NT2/D1 (cell line): ENCODE data around the gene ELAVL3.

Experiments used
- DNase-seq: peaks from one replicate; pipeline ENCODE4 v3.0.0-alpha.2; 2011; ENCODE audit warnings: low read depth, low spot score
- H3K27me3 ChIP-seq: 2 replicates; pipeline ENCODE4 v1.6.0; 2011; ENCODE audit warnings: mild to moderate bottlenecking; ENCODE audit not compliant: insufficient read length, insufficient read depth
- H3K36me3 ChIP-seq: 2 replicates; pipeline ENCODE4 v1.6.1; 2011; ENCODE audit warnings: mild to moderate bottlenecking, low read length, mixed read lengths; ENCODE audit not compliant: insufficient read depth, insufficient read length
- H3K4me1 ChIP-seq: 2 replicates; pipeline ENCODE4 v1.5.1; 2011; ENCODE audit not compliant: insufficient read depth, insufficient read length
- H3K4me3 ChIP-seq: 2 replicates; pipeline ENCODE4 v1.5.1; 2011; ENCODE audit warnings: low read depth; ENCODE audit not compliant: insufficient read length
- H3K9ac ChIP-seq: 2 replicates; pipeline ENCODE4 v1.6.0; 2011; ENCODE audit warnings: low read depth; ENCODE audit not compliant: insufficient read length
- H3K9me3 ChIP-seq: 2 replicates; pipeline ENCODE4 v1.5.1; 2011; ENCODE audit warnings: mild to moderate bottlenecking, low read length; ENCODE audit not compliant: insufficient read depth
- SUZ12 ChIP-seq: IDR thresholded peaks from 2 replicates; pipeline ENCODE4 v1.6.1; 2011; ENCODE audit not compliant: insufficient read length, insufficient read depth; ENCODE audit errors: extremely low read depth
- YY1 ChIP-seq: IDR thresholded peaks from 2 replicates; pipeline ENCODE4 v1.6.1; 2011; ENCODE audit not compliant: insufficient read length, insufficient read depth
- ZNF274 ChIP-seq: IDR thresholded peaks from 2 replicates; pipeline ENCODE4 v1.6.1; 2011; ENCODE audit warnings: mild to moderate bottlenecking, low read depth, low read length

The ELAVL3 gene

DNA sequence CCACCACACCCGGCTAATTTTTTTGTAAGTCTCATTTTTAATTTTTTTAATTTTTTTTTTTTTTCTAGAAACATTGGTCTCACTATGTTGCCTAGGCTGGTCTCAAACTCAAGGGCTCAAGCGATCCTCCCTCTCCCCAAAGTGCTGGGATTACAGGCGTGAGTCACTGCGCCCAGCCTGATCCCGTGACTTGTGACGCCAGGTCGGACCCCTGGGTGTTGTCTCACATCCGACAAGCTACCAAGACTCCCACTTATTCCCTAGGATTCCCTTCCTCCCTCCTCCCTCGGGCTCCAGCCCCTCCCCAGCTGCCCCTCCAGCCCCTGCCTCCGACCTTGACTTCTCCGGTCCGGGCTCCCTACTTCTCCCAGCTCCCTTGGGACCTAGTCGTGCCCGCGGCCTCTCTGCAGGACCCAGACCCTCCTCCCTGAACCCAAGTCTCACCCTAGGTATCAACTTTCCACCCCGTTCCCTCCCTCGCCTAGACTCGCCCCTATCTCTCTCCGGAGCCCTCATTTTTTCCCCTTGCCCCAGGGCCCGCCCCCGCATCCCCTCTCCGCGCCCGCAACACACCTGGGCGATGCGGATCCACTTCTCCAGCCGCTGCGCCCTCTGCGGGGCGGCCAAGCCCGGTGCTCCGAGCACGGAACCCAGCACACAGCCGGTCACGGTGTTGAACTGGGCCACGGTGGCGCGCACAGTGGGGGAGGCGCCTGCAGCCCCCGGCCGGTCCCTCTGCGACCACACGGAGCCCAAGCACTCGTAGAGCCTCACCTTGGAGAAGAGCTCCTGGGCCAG is 74.8 kb downstream of the ELAVL3 start:
- H3K27me3 ChIP-seq: peaks cover 2% of the 10 kb centered on the region
- H3K9ac ChIP-seq: peak overlapping the region; percentile 17
- no peaks in the 10 kb centered on the region for H3K9me3 ChIP-seq
- no peaks in the 10 kb centered on the region for H3K36me3 ChIP-seq
- TF ChIP-seq ZNF274 (no peak), SUZ12 (no peak), YY1 (no peak)
- H3K4me3 ChIP-seq: peak overlapping the region; percentile 22
- peaks cover 5% of the 10 kb centered on the region for H3K4me1 ChIP-seq
- DNase-seq: no peak

DNA sequence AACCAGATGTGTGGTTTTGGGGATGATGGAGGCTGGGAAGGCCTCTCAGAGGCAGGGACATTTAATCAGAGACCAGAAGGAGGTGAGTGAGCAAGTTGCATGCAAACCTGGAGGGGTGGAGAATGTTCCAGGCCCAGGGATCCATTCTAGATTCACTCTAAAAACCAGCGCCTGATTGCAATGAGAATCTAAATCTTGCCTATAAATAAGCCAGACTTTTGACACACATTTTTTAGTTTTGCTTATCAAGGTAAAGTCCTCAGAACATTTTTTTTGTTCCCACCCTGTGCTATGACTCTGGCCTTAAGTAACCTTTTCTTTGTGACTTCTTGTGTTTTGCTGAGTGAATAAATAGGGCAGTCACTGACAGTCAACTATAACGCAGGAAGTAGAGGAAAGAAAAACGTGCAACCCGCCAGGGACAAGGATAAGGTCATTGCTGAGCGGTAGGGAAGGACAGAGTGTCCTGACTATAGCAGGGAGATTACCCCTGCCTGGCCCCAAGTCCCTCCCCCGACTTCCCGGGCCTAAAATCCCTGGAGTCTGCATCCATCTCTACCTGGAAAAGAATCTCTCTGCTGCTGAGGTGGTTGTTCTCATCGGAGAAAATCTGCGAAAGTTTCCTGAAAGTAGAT is 76.1 kb downstream of the ELAVL3 start:
- Histone ChIP-seq H3K9me3 (no peaks in the 10 kb centered on the region), H3K9ac (no peak overlapping the region), H3K4me1 (peaks cover 4% of the 10 kb centered on the region), H3K36me3 (no peaks in the 10 kb centered on the region), H3K27me3 (peaks cover 2% of the 10 kb centered on the region), H3K4me3 (no peak overlapping the region)
- no peak for DNase-seq
- TF ChIP-seq SUZ12: no peak
- no peak for TF ChIP-seq YY1
- TF ChIP-seq ZNF274: no peak

DNA sequence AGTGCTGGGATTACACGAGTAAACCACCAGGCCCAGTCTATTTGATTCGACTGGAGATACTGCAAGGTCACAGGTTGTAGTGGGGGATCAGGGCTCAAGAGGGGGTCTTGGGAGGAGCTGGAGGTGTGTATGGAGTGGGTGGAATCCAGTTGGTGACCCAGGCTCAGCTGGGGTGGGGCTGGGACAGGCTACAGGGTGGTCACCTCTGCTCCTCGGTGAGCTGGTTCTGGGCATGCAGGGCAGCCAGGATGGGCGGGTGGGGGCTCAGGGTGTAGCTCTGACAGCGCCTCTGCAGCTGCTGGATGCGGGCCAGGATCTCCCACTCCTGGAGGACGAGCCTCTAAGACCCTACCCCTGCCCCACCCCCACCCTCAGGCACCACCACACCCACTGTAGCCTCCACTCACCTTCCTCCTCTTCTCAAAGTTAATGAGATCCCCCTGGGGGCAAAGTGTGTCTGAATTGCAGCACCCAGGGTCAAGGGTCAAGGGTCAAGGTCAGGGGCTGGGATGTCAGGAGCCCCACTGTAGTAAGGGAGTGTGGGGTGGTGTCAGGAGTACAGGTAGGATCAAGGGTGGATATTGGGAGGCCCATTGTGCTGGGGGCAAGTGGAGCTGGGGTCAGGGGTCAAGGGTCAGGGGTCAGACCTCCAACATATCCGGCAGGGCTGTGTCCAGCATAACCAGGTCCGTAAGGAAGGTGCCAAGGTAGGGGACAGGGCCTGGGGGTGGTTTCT is 78.9 kb downstream of the ELAVL3 start:
- Histone ChIP-seq H3K27me3 (peaks cover 2% of the 10 kb centered on the region), H3K9ac (no peak overlapping the region), H3K4me3 (no peak overlapping the region), H3K36me3 (no peaks in the 10 kb centered on the region), H3K9me3 (no peaks in the 10 kb centered on the region), H3K4me1 (peaks cover 5% of the 10 kb centered on the region)
- no peak for TF ChIP-seq YY1
- TF ChIP-seq SUZ12: no peak
- TF ChIP-seq ZNF274: no peak
- DNase-seq: no peak
